HEK293T (cell line): Measurements from ENCODE around the gene ARHGAP33.

Experiments used
- ARNT ChIP-seq: fragments of 450-650 bp; IDR thresholded peaks from 2 replicates; pipeline ENCODE4 v1.6.1; 2017; ENCODE audit warnings: mild to moderate bottlenecking
- BHLHE40 ChIP-seq: fragments of 450-650 bp; IDR thresholded peaks from 2 replicates; pipeline ENCODE4 v1.6.1; 2016; ENCODE audit warnings: mild to moderate bottlenecking, moderate library complexity, borderline replicate concordance
- CTBP1 ChIP-seq: fragments of 450-650 bp; IDR thresholded peaks from 2 replicates; pipeline ENCODE4 v1.6.1; 2016; ENCODE audit warnings: borderline replicate concordance
- FOXA1 ChIP-seq: fragments of 450-650 bp; IDR thresholded peaks from 2 replicates; pipeline ENCODE4 v1.6.1; 2016; ENCODE audit warnings: mild to moderate bottlenecking
- FOXK2 ChIP-seq: fragments of 450-650 bp; IDR thresholded peaks from 2 replicates; pipeline ENCODE4 v1.6.1; 2016; ENCODE audit warnings: mild to moderate bottlenecking
- HDGF ChIP-seq: fragments of 450-650 bp; IDR thresholded peaks from 2 replicates; pipeline ENCODE4 v1.6.1; 2017; ENCODE audit warnings: antibody characterized with exemption, borderline replicate concordance
- NFRKB ChIP-seq: fragments of 450-650 bp; IDR thresholded peaks from 2 replicates; pipeline ENCODE4 v1.6.1; 2016; ENCODE audit warnings: mild to moderate bottlenecking, moderate library complexity
- SP1 ChIP-seq: fragments of 450-650 bp; IDR thresholded peaks from 2 replicates; pipeline ENCODE4 v1.6.1; 2017
- TARDBP ChIP-seq: fragments of 450-650 bp; IDR thresholded peaks from 2 replicates; pipeline ENCODE4 v1.6.1; 2016
- ZNF384 ChIP-seq: fragments of 450-650 bp; IDR thresholded peaks from 2 replicates; pipeline ENCODE4 v1.6.1; 2016
- TF ChIP-seq, protein P1 (sequence below): fragments of 450-650 bp; IDR thresholded peaks from 2 replicates; pipeline ENCODE4 v1.6.1; 2016

DNA sequence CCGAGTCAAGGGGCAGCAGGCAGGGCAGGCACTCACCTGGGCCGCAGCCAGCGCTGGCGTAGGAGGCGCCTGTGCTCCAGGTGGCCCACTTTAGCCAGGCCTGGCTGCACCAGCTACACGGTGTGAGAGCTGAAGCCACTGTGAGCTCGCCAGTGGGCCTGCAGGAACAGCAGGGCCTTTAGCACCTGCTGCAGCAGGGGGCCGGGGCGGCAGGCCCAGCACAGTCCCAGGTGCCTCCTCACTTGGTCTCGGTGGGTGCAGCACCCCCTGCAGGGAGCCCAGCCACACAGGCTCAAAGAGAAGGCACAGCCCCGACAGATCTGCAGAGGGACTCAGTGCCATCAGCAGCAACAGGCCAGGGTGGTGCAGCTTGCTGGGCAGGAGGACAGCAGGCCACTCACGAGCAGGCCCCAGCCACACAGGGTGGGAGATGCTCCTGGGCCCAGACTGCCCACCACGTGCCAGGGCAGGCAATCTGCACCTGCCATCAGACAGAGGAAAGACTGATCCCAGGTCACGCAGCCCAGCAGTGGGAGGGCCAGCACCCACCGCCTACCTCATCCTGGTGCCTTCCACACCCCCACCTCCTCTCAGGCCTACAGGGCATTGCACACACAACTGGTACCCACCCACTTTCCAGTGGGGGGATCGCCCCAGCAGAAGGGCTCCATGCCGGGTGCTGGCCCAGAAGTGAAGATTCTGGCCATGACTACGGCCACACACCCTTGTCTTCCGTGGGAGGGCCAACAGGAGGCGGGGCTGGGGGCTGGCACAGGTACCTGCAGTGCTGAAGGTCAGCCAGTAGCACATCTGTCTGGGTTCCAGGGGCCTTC, 15.8 kb downstream of the ARHGAP33 start:
- TF ChIP-seq ARNT (no peak), FOXA1 (no peak), NFRKB (no peak), SP1 (no peak), CTBP1 (no peak), HDGF (no peak), TARDBP (no peak), ZNF384 (no peak), FOXK2 (no peak), BHLHE40 (no peak)
- TF ChIP-seq, protein P1, sequence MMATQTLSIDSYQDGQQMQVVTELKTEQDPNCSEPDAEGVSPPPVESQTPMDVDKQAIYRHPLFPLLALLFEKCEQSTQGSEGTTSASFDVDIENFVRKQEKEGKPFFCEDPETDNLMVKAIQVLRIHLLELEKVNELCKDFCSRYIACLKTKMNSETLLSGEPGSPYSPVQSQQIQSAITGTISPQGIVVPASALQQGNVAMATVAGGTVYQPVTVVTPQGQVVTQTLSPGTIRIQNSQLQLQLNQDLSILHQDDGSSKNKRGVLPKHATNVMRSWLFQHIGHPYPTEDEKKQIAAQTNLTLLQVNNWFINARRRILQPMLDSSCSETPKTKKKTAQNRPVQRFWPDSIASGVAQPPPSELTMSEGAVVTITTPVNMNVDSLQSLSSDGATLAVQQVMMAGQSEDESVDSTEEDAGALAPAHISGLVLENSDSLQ, result no peak
